AG04449 (cell line): ENCODE measurements around the gene GRID2IP.

Experiments
- CTCF ChIA-PET: fragments of 350-600 bp; formaldehyde crosslinking; extraction: SDS; loops from one replicate; lab custom pipeline; 2021; ENCODE audit warnings: antibody characterized with exemption; lab: Yijun Ruan, JAX
- POLR2A ChIA-PET: fragments of 400-600, 350-600 bp; formaldehyde crosslinking; extraction: SDS; loops from one replicate; lab custom pipeline; 2020; ENCODE audit warnings: antibody characterized with exemption, inconsistent platforms; lab: Yijun Ruan, JAX
- DNase-seq: peaks from one replicate; pipeline ENCODE4 v3.0.0-alpha.2; 2010; ENCODE audit warnings: low read depth, low spot score
- H3K4me3 ChIP-seq: 2 replicates; pipeline ENCODE4 v1.5.1; 2011; ENCODE audit warnings: low read depth, mild to moderate bottlenecking, control low read depth, low read length
- CTCF ChIP-seq: IDR thresholded peaks from one replicate; pipeline ENCODE4 v1.5.1; 2011; ENCODE audit warnings: mild to moderate bottlenecking, moderate library complexity, low read length, control low read depth, inconsistent platforms; ENCODE audit not compliant: insufficient read depth; ENCODE audit errors: missing control alignments

The GRID2IP gene

GRCh38 chr7:6479067-6479466 is 72.2 kb downstream of the GRID2IP start:
- TF ChIP-seq CTCF: no peak
- ChIA-PET POLR2A (interaction anchor here (1.4 kb wide), 1 partner anchor 12 kb away, joined by 7 read pairs; no protein-coding TSS in a partner anchor), CTCF (interaction anchor here (0.6 to 1.4 kb wide), 2 partner anchors 44 to 260 kb away, joined by 3 read pairs; no protein-coding TSS in a partner anchor)
- H3K4me3 ChIP-seq: no peak overlapping the region
- no peak for DNase-seq

DNA sequence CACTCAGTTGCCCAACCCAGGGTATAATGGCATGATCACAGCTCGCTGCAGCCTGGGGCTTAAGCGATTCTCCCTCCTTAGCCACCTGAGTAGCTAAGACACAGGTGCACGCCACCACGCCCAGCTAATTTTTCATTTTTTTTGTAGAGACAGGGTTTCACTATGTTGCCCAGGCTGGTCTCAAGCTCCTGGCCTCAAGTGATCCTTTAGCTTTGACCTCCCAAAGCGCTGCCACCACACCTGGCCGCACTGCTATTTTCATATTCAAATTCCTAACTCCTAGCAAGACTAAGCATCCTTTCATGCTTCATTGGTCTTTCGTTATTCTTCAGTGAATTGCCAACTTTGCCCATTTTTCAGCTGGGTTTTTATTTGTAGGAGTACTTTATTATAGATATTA is 73.1 kb downstream of the GRID2IP start:
- no peak for TF ChIP-seq CTCF
- no peak overlapping the region for H3K4me3 ChIP-seq
- POLR2A ChIA-PET: interaction anchor here (1.0 kb wide), 1 partner anchor 11 kb away, joined by 4 read pairs; no protein-coding TSS in a partner anchor
- no peak for DNase-seq
- CTCF ChIA-PET: interaction anchor here (1.4 kb wide), 1 partner anchor 43 kb away, joined by 3 read pairs; no protein-coding TSS in a partner anchor

DNA sequence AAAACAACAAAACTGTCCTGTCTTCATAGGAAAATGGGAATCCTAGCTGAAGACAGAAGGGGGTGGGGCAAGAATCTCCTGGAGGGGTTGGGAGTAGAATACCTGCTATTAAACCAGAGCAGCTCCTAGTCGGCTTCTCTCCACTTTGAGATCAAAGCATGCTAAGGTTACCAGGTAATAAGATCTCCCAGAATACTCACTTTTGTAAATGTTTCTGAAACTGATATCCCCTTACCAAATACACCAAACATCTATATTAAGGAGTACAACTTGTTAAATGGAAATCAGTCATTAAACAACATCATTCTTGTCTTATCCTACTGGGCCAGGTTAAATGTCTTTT is 74.0 kb downstream of the GRID2IP start:
- ChIA-PET POLR2A (interaction anchor here (0.9 kb wide), 1 partner anchor 29 kb away, joined by 3 read pairs; the partner anchor contains the start of gene DAGLB), CTCF (interaction anchor here (0.8 kb wide), 1 partner anchor 46 kb away, joined by 3 read pairs; no protein-coding TSS in a partner anchor)
- no peak for DNase-seq
- H3K4me3 ChIP-seq: no peak overlapping the region
- TF ChIP-seq CTCF: no peak

- no peak overlapping the region for H3K4me3 ChIP-seq
- POLR2A ChIA-PET: interaction anchor here (0.9 kb wide), 1 partner anchor 29 kb away, joined by 3 read pairs; the partner anchor contains the start of gene DAGLB
- CTCF ChIA-PET: interaction anchor here (0.8 to 2.4 kb wide), 2 partner anchors 11 to 47 kb away, joined by 3 to 10 read pairs; no protein-coding TSS in a partner anchor
- TF ChIP-seq CTCF: no peak
- no peak for DNase-seq
Measured at GRCh38 chr7:6476596-6477317, 74.5 kb downstream of the GRID2IP start.

DNA sequence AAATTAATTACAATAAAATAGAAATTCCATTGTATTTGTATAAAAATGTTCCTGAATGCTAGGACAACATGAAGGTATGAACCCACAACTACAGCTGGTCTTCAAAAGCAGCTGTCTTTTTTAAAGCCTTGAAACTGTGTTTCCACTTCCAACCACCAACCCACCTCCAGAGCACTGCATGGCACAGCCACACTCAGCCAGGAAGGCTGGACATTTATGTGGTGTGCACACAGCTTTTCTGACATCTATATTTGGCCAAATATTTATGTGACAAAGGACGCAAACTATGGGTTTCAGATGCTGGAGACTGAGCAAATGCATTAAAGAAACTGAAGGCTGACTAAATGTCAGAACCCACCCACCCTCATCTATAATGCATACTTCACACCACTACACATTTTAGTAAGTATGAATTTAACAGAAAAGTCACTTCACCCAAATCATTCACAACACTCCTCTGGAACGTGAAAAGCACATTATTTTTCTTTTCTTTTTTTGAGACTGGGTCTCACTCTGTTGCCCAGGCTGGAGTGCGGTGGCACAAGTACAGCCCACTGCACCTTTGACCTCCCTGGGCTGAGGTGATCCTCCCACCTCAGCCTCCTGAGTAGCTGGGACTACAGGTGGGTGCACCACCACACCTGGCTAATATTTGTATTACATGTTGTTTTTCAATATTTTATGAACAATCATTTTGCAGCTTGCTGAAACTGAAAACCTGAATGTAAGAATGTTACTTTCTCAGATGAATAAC is 75.7 kb downstream of the GRID2IP start:
- ChIA-PET POLR2A (no interaction called here), CTCF (interaction anchor here (1.1 to 2.6 kb wide), 3 partner anchors 9 to 38 kb away, joined by 3 to 10 read pairs (median 7); no protein-coding TSS in a partner anchor)
- no peak for TF ChIP-seq CTCF
- DNase-seq: no peak
- no peak overlapping the region for H3K4me3 ChIP-seq
